Left ventricle myocardium inferior (tissue), 1 donor: Measurements from ENCODE around the gene CHRNA1. TPM values are rescaled to one million over a fixed set of nuclear protein-coding genes. Genes with fewer than 3 reads are reported as not detected.

Source experiments
- DNase-seq: peaks from one replicate; pipeline ENCODE4 v3.0.0-alpha.2; 2020
- H3K27ac ChIP-seq: fragments of 200-600 bp; replicated peaks from 2 replicates; pipeline ENCODE4 v1.8.0; 2021
- H3K27me3 ChIP-seq: fragments of 200-600 bp; 2 replicates; pipeline ENCODE4 v1.8.0; 2021; ENCODE audit warnings: low read depth
- H3K36me3 ChIP-seq: fragments of 200-600 bp; 2 replicates; pipeline ENCODE4 v1.8.0; 2021
- H3K4me1 ChIP-seq: fragments of 200-600 bp; 2 replicates; pipeline ENCODE4 v1.8.0; 2021
- H3K4me3 ChIP-seq: fragments of 200-600 bp; 2 replicates; pipeline ENCODE4 v1.8.0; 2021; ENCODE audit warnings: mild to moderate bottlenecking, moderate library complexity
- H3K9me3 ChIP-seq: fragments of 200-600 bp; replicated peaks from 2 replicates; pipeline ENCODE4 v1.8.0; 2021
- intact Hi-C: fragments of 100-400 bp; cut with micrococcal nuclease; formaldehyde crosslinking; loops from one replicate; pipeline ENCODE4 v1.11.0; 2022
- total RNA-seq: library from RNA; stranded (reverse); fragmentation: NEBNext Ultra II Directional; extraction: Animal tissue kit (Norgen Biotek cat#: 25700); gene quantifications from one replicate; pipeline ENCODE4 v1.2.1, GENCODE V29; 2021
- TF ChIP-seq, protein P1 (sequence below): fragments of 200-600 bp; IDR thresholded peaks from 2 replicates; pipeline ENCODE4 v1.8.0; 2021; ENCODE audit warnings: antibody characterized with exemption, mild to moderate bottlenecking, borderline replicate concordance
- donor health status: DM: no; HTN: yes; CAD: no; lungs with severe emphysema.

CHRNA1 gene
- total RNA-seq, 1 donor from 2014 or later: 0.33 TPM

- intact Hi-C loops: no loop called here
- peaks cover 9% of the 10 kb centered on the region for H3K4me1 ChIP-seq
- no peaks in the 10 kb centered on the region for H3K9me3 ChIP-seq
- H3K27me3 ChIP-seq: no peaks in the 10 kb centered on the region
- TF ChIP-seq, protein P1, sequence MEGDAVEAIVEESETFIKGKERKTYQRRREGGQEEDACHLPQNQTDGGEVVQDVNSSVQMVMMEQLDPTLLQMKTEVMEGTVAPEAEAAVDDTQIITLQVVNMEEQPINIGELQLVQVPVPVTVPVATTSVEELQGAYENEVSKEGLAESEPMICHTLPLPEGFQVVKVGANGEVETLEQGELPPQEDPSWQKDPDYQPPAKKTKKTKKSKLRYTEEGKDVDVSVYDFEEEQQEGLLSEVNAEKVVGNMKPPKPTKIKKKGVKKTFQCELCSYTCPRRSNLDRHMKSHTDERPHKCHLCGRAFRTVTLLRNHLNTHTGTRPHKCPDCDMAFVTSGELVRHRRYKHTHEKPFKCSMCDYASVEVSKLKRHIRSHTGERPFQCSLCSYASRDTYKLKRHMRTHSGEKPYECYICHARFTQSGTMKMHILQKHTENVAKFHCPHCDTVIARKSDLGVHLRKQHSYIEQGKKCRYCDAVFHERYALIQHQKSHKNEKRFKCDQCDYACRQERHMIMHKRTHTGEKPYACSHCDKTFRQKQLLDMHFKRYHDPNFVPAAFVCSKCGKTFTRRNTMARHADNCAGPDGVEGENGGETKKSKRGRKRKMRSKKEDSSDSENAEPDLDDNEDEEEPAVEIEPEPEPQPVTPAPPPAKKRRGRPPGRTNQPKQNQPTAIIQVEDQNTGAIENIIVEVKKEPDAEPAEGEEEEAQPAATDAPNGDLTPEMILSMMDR: no peak
- no peak overlapping the region for H3K4me3 ChIP-seq
- DNase-seq: no peak
- H3K27ac ChIP-seq: no peak overlapping the region
- no peaks in the 10 kb centered on the region for H3K36me3 ChIP-seq
Measured at GRCh38 chr2:174781996-174782395, 17.7 kb upstream of the CHRNA1 start.

- H3K27me3 ChIP-seq: no peaks in the 10 kb centered on the region
- TF ChIP-seq, protein P1: no peak
- no peaks in the 10 kb centered on the region for H3K36me3 ChIP-seq
- no peak overlapping the region for H3K4me3 ChIP-seq
- peaks cover 9% of the 10 kb centered on the region for H3K4me1 ChIP-seq
- no peak overlapping the region for H3K27ac ChIP-seq
- no peaks in the 10 kb centered on the region for H3K9me3 ChIP-seq
- intact Hi-C loops: no loop called here
- no peak for DNase-seq
Measured at GRCh38 chr2:174781298-174781697, 17.0 kb upstream of the CHRNA1 start.

DNA sequence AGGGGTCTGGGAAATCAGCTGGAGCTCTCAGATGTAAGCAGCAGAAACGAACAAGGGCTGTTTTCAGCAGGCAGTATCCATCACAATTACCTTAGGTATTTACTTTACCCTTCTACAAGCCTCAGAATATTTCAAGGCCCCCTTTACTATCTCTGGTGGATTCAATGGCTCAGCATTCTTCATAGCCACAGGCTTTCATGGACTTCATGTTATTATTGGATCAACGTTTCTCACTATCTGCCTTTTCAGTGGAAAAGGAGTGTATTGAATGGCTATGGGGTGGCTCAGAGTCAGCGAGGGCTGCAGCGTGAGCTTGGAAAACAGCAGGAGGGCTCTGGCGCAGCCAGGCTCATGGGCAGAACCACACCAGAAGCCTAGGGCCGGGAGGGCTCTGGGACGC lies 16.6 kb upstream of the CHRNA1 start:
- DNase-seq: no peak
- no peaks in the 10 kb centered on the region for H3K36me3 ChIP-seq
- H3K27ac ChIP-seq: no peak overlapping the region
- H3K4me1 ChIP-seq: peaks cover 9% of the 10 kb centered on the region
- H3K9me3 ChIP-seq: no peaks in the 10 kb centered on the region
- intact Hi-C loops: no loop called here
- no peak overlapping the region for H3K4me3 ChIP-seq
- TF ChIP-seq, protein P1: no peak
- H3K27me3 ChIP-seq: no peaks in the 10 kb centered on the region

DNA sequence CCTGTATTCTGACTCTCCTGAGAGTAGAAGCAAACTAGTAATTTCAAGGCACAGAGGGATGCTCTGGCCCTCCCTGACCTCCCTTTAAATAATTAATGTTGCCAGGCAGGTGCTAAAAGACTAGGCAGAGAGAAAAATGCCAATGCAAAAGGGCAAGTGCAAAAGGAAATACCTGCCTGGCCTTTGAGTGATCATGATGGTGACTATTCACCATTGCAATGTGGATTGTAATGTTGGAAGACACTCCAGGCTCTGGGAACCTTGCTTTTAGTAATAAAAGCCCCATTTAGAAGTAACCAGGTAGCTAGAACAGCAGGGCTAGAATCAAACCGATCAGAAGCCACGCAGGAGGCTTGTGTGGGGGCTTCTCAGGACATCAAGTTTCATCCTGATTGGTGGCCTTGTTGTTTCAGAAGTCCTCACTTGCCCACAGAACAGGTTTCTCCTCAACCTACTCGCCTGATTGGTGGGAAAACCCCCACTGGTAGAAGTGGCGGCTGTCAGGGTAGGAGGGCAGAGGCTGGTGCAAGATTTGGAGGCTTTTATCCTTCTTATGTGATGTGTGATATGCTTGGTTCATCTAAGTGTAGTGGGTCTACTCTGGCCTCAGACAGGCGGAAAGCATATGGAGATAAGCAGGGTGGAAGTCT lies 16.0 kb upstream of the CHRNA1 start:
- peaks cover 9% of the 10 kb centered on the region for H3K4me1 ChIP-seq

GRCh38 chr2:174779361-174779928 lies 15.2 kb upstream of the CHRNA1 start:
- Histone ChIP-seq H3K27me3 (no peaks in the 10 kb centered on the region), H3K4me1 (peaks cover 9% of the 10 kb centered on the region), H3K9me3 (no peaks in the 10 kb centered on the region), H3K36me3 (no peaks in the 10 kb centered on the region), H3K27ac (peak overlapping the region; percentile 54), H3K4me3 (no peak overlapping the region)
- TF ChIP-seq, protein P1: no peak
- DNase-seq: no peak
- intact Hi-C loops: no loop called here

More for the DNA sequence above, 16.0 kb upstream of the CHRNA1 start:
- intact Hi-C loops: no loop called here
- Histone ChIP-seq H3K27ac (no peak overlapping the region), H3K9me3 (no peaks in the 10 kb centered on the region), H3K27me3 (no peaks in the 10 kb centered on the region), H3K4me3 (no peak overlapping the region), H3K36me3 (no peaks in the 10 kb centered on the region)
- TF ChIP-seq, protein P1: no peak
- no peak for DNase-seq
